DMS53 (cell line): ENCODE measurements around the gene C3.
"Not testable (repeated sequence)": the region's sequence is repeated elsewhere in the genome, so short reads cannot be mapped to it uniquely, and the experiment has no call there.

Experiments
- DNase-seq: peaks from one replicate; lab custom pipeline; 2025; lab: John Stamatoyannopoulos, UW

Gene C3

GRCh38 chr19:6662702-6663101, 57.7 kb downstream of the C3 start:
- DNase-seq, result no peak

DNA sequence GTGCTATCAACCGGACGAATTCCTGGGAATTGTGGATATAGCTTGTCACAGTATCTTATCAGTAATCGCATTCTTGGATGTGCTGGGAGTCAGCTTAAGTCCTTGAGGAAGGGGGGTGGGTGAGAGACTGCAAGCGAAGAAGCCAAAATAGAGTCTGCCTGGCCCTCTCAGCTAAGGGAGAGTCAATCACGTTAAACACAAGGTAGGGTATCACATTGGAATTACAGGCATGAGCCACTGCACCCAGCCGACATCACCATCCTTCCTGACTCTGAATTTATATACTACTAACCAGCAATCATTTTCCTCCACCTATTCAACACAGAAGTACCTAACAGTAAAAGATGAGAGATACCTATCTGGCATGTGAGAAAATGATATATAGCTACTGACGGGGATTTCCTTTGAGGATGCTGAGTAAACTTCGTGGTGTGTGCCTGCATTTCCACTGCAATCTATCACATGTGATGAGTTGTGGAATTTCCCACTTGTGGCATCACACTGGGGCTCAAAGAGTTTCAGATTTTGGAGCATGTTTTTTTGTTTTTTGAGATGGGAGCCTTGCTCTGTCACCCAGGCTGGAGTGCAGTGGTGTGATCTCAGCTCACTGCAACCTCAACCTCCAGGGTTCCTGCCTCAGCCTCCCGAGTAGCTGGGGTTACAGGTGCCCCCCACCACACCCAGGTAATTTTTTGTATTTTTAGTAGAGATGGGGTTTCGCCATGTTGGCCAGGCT, 58.8 kb downstream of the C3 start:
- DNase-seq, result not testable (repeated sequence)

GRCh38 chr19:6660930-6661329, 59.5 kb downstream of the C3 start:
- DNase-seq, result no peak

- DNase-seq, result not testable (repeated sequence)
Observed at GRCh38 chr19:6656390-6656789, 64.1 kb downstream of the C3 start.

GRCh38 chr19:6654347-6655310, 65.8 kb downstream of the C3 start:
- DNase-seq, result no peak

GRCh38 chr19:6652805-6653094, 67.7 kb downstream of the C3 start:
- no peak for DNase-seq

DNA sequence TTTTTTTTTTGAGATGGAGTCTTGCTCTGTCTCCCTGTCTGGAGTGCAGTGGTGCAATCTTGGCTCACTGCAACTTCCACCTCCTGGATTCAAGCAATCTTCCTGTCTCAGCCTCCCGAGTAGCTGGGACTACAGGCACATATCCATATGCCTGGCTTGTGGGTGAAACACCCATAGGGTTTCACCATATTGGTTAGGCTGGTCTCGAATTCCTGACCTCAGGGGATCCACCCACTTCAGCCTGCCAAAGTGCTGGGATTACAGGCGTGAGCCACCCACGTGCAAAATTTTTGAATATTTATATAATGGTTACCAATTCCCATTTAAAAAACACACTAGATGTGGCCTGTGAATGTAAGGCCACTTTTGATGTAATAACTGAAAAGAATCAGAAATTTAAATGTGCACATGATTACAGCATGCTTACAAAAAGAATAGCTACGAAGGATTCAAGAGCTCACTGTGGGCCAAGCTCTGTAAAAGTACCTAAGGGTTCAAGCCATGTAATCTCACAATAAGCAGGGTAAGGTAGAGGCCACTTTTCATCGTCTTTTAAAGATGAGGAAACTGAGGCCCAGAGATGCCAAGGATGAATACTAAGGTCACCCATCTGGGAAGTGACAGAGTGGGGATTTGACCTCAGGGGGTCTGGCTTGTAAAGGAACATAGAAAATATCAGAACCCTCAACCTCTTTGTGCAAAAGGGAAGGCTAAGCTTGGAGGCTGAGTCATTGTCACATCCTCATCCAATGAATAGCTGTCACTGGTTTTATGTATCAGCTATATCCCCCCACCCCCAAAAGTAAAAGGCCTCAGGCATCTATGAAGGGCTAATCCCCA, 68.3 kb downstream of the C3 start:
- no peak for DNase-seq

DNA sequence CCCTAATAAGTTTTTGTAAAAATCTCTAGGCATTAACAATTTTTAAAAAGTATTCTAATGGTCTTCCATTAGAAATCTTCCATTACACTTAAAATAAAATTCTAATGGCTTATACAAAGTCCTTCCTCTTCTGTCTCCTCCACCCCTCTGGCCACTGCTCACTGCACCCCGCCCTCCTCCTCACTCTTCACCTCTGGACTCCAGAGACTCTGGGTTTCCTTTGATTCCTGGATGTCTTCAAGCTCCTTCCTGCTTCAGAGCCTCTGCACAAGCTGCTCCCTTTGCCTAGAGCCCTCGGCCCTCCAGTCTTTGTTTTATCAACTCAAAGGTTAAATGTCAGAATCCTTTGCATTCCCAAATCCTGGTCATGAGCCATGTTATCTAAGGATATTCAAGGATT, 71.3 kb downstream of the C3 start:
- no peak for DNase-seq

DNA sequence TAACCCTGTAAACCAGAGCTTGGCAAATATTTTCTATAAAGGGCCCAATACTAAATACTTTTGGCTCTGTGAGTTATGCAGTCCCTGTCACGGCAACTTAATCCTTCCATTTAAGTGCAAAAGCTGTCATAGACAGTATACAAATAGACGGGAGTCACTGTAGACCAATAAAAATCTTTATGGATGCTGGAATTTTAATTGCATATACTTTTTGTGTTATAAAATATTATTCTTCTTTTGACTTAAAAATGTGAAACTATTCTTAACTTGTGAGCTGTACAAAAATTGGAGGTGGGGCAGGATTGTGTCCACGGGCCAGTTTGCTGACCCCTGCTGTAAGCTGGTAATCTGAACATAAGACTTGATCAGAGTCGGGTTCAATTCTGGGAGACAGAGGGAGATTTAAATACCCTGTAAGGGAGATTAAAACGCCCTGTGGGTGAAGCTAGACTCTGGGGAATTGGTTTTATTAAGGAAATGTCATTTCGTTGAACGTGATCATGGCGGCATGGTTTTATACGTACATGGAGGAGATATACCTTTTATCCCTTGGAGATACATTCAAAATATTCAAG, 72.2 kb downstream of the C3 start:
- no peak for DNase-seq

- no peak for DNase-seq
Observed at GRCh38 chr19:6644796-6645195, 75.7 kb downstream of the C3 start.

- not testable (repeated sequence) for DNase-seq
Observed at GRCh38 chr19:6640333-6640732, 80.1 kb downstream of the C3 start.

- no peak for DNase-seq
Observed at GRCh38 chr19:6639439-6639838, 81.0 kb downstream of the C3 start.

DNA sequence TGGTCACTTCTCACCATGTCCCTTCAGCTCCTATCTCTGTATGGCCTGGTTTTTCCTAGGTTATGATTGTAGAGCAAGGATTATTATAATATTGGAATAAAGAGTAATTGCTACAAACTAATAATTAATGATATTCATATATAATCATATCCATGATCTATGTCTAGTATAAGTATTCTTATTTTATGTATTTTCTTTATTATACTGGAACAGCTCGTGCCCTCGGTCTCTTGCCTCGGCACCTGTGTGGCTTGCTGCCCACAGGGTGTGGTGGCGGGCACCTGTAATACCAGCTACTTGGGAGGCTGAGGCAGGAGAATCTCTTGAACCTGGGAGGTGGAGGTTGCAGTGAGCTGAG, 87.0 kb downstream of the C3 start:
- DNase-seq, result not testable (repeated sequence)

- peak; percentile 58 for DNase-seq
Observed at GRCh38 chr19:6632747-6633455, 87.5 kb downstream of the C3 start.

- DNase-seq, result peak; percentile 65
Observed at GRCh38 chr19:6632002-6632621, 88.3 kb downstream of the C3 start.
